MM.1S (cell line): Measurements from ENCODE around the gene CHCHD3.

Source experiments
- CTCF ChIP-seq: fragments of 300-600 bp; sonication (generic); IDR thresholded peaks from 2 replicates; pipeline ENCODE4 v1.5.1; 2016; ENCODE audit warnings: antibody characterized with exemption, low read length, mixed read lengths
- EZH2 ChIP-seq: fragments of 300-600 bp; sonication (generic); optimal IDR thresholded peaks from 2 replicates; pipeline ENCODE3; 2017; ENCODE audit warnings: low read depth, mild to moderate bottlenecking, antibody characterized with exemption, low read length, mixed read lengths
- EZH2phosphoT487 ChIP-seq: fragments of 300-600 bp; sonication (generic); IDR thresholded peaks from 2 replicates; pipeline ENCODE4 v1.6.1; 2018; ENCODE audit warnings: antibody characterized with exemption, low read length

DNA sequence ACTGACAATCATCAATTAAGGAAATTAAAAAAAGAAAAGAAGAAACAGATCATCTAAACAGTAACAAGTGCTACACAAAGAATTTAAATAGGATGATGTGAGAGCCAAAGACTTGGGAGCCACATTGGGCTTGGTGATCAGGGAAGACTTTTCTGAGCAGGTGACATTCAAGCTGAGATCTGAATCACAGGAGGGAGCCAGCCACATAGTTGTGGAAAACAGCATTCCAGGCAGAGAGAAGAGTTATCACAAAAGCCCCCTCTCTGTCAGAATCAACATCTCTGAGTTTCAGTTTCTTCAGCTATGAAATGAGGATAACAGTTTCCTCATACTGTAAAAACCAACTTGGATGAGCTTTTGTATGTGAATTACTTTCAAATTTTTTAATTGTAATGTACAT, 336.4 kb downstream of the CHCHD3 start:
- TF ChIP-seq EZH2 (no peak), CTCF (no peak), EZH2phosphoT487 (no peak)
